HepG2 (cell line): Measurements from ENCODE around the gene COPS7A. TPM values are rescaled to one million over a fixed set of nuclear protein-coding genes. Genes with fewer than 3 reads are reported as not detected.

ENCODE experiments used
- ATAC-seq: fragments of 200-7000 bp; cut with Tn5 transposase; 3 replicates; pipeline ENCODE4 v1.9.1; 2020; ENCODE audit warnings: mild to moderate bottlenecking, moderate library complexity
- BruUV-seq: library from RNA; stranded (reverse); fragments of 400-500 nt; replicated peaks from 2 replicates; lab custom pipeline; 2021; lab: Mats Ljungman, UMichigan
- CTCF ChIA-PET: fragments of 300-600 bp; formaldehyde crosslinking; extraction: SDS; loops from one replicate; lab custom pipeline; 2021; ENCODE audit warnings: low total read pairs, inconsistent platforms, low intra/inter-chr PET ratio; lab: Yijun Ruan, JAX
- POLR2A ChIA-PET: fragments of 350-600 bp; sonication (Branson Sonifier 250); formaldehyde crosslinking; loops from one replicate; lab custom pipeline; 2020; ENCODE audit warnings: antibody characterized with exemption, inconsistent platforms; lab: Yijun Ruan, JAX
- DNase-seq: peaks from one replicate; pipeline ENCODE4 v3.0.0-alpha.2; 2015; ENCODE audit warnings: low spot score
- FAIRE-seq: peaks from 3 replicates; lab custom pipeline; 2011; peaks lifted over from hg19 to GRCh38; lab: Jason Lieb, UNC
- H2AFZ ChIP-seq: one replicate; pipeline ENCODE4 v1.6.1; 2011; ENCODE audit warnings: low read length, inconsistent platforms
- H3K27ac ChIP-seq: fragments of 300-600 bp; 3 replicates; pipeline ENCODE4 v1.8.0; 2011; ENCODE audit warnings: mixed run types, mild to moderate bottlenecking, mixed read lengths, low read length, inconsistent platforms; ENCODE audit not compliant: insufficient read depth; ENCODE audit errors: extremely low read length
- H3K27me3 ChIP-seq, 2 experiments: fragments of 200-600 bp in 1 of 2; 2 replicates in 1 of 2; 3 replicates in 1 of 2; pipeline versions ENCODE4 v1.6.0 to v1.8.0; 2011; ENCODE audit warnings: low read length in 2 of 2, mild to moderate bottlenecking in 2 of 2, moderate library complexity in 2 of 2, inconsistent platforms in 1 of 2; ENCODE audit not compliant: insufficient read depth in 2 of 2, control insufficient read depth in 1 of 2
- H3K36me3 ChIP-seq, 2 experiments: fragments of 200-600 bp in 1 of 2; replicated peaks in 1 of 2; 2 replicates in 1 of 2; 3 replicates in 1 of 2; pipeline versions ENCODE4 v1.5.1 to v1.8.0; 2011; ENCODE audit warnings: low read length in 2 of 2, inconsistent platforms in 1 of 2; ENCODE audit not compliant: insufficient read depth in 2 of 2, control insufficient read depth in 1 of 2
- H3K4me1 ChIP-seq: 2 replicates; pipeline ENCODE4 v1.5.1; 2012; ENCODE audit warnings: low read length, inconsistent platforms; ENCODE audit not compliant: insufficient read depth
- H3K4me2 ChIP-seq: 2 replicates; pipeline ENCODE4 v1.6.0; 2011; ENCODE audit warnings: low read depth, low read length, inconsistent platforms
- H3K4me3 ChIP-seq, 3 experiments: fragments of 200-600 bp in 1 of 3; sonication (generic), shearing (Covaris generic) in 1 of 3; replicated peaks in 1 of 3; 2 replicates each; pipeline ENCODE4 v1.5.1; 2011 to 2016; ENCODE audit warnings: low read length in 3 of 3, inconsistent platforms in 2 of 3, low read depth in 2 of 3, mild to moderate bottlenecking in 2 of 3, control low read depth in 1 of 3, mixed read lengths in 1 of 3; ENCODE audit not compliant: insufficient read depth in 1 of 3
- H3K79me2 ChIP-seq: one replicate; pipeline ENCODE4 v1.6.1; 2011; ENCODE audit warnings: low read length, inconsistent platforms; ENCODE audit not compliant: insufficient read depth
- H3K9ac ChIP-seq: 2 replicates; pipeline ENCODE4 v1.6.0; 2011; ENCODE audit warnings: mild to moderate bottlenecking, low read depth, low read length, inconsistent platforms; ENCODE audit not compliant: insufficient read depth
- H3K9me3 ChIP-seq: 2 replicates; pipeline ENCODE4 v1.5.1; 2012; ENCODE audit warnings: mild to moderate bottlenecking, low read length
- H4K20me1 ChIP-seq: 2 replicates; pipeline ENCODE4 v1.6.0; 2011; ENCODE audit warnings: inconsistent platforms, mild to moderate bottlenecking, low read length, moderate library complexity; ENCODE audit not compliant: insufficient read depth
- CCDC6 ChIP-seq: sonication (generic); formaldehyde crosslinking; IDR thresholded peaks from 2 replicates; pipeline ENCODE4 v1.8.1; 2022; ENCODE audit warnings: mild to moderate bottlenecking, missing genetic modification reagents, moderate library complexity
- FOXP1 ChIP-seq, 2 experiments: fragments of 450-650 bp in 1 of 2; IDR thresholded peaks; 2 replicates each; pipeline ENCODE4 v1.6.1; 2017 to 2018; ENCODE audit warnings: antibody characterized with exemption in 1 of 2
- HNRNPL ChIP-seq: fragments of 200-400 bp; formaldehyde crosslinking; IDR thresholded peaks from 2 replicates; pipeline ENCODE4 v1.6.1; 2017; ENCODE audit warnings: mild to moderate bottlenecking, low read depth, low read length
- HOXD1 ChIP-seq: sonication (generic); formaldehyde crosslinking; IDR thresholded peaks from 2 replicates; pipeline ENCODE4 v1.5.0; 2020; ENCODE audit warnings: missing genetic modification reagents
- MAFG ChIP-seq: sonication (generic); formaldehyde crosslinking; IDR thresholded peaks from 2 replicates; pipeline ENCODE4 v1.5.1; 2020; ENCODE audit warnings: mild to moderate bottlenecking, missing genetic modification reagents
- ONECUT2 ChIP-seq: sonication (generic); formaldehyde crosslinking; IDR thresholded peaks from 2 replicates; pipeline ENCODE4 v1.4.0; 2020; ENCODE audit warnings: missing genetic modification reagents
- REL ChIP-seq: sonication (generic); formaldehyde crosslinking; conservative IDR thresholded peaks from 2 replicates; pipeline ENCODE4 v1.8.0; 2022; ENCODE audit warnings: mild to moderate bottlenecking, missing genetic modification reagents, moderate library complexity
- TEAD2 ChIP-seq: sonication (generic); formaldehyde crosslinking; IDR thresholded peaks from 2 replicates; pipeline ENCODE4 v1.9.0; 2021; ENCODE audit warnings: missing genetic modification reagents
- TOPORS ChIP-seq: sonication (generic); formaldehyde crosslinking; IDR thresholded peaks from 2 replicates; pipeline ENCODE4 v1.8.0; 2023; ENCODE audit warnings: mild to moderate bottlenecking, missing genetic modification reagents
- ZNF383 ChIP-seq: sonication (generic); formaldehyde crosslinking; IDR thresholded peaks from 2 replicates; pipeline ENCODE4 v1.4.0; 2020; ENCODE audit warnings: missing genetic modification reagents, mild to moderate bottlenecking, borderline replicate concordance
- ZNF510 ChIP-seq: sonication (generic); formaldehyde crosslinking; IDR thresholded peaks from 2 replicates; pipeline ENCODE4 v1.4.0; 2020; ENCODE audit warnings: low read depth, mild to moderate bottlenecking, missing genetic modification reagents
- ZNF616 ChIP-seq: sonication (generic); formaldehyde crosslinking; IDR thresholded peaks from 2 replicates; pipeline ENCODE4 v1.5.0; 2020; ENCODE audit warnings: low read depth, mild to moderate bottlenecking, missing genetic modification reagents
- WGBS: methylation state at CpG from one replicate; pipeline ENCODE4 v1.1.6; 2017; ENCODE audit warnings: low lambda C conversion rate; 5-methylcytosine and 5-hydroxymethylcytosine counted together
- in situ Hi-C: cut with HindIII; loops from 2 replicates; pipeline ENCODE4 v1.10.0; 2017; ENCODE audit warnings: low pct_unique_long_range_greater_than_20kb; ENCODE audit not compliant: extremely low pct_ligation_motif_present
- intact Hi-C: fragments of 100-400 bp; cut with micrococcal nuclease; formaldehyde crosslinking; loops from one replicate; pipeline ENCODE4 v1.10.0; 2022; ENCODE audit not compliant: unreplicated experiment
- polyA plus RNA-seq, 8 experiments: library from polyadenylated mRNA; depleted of rRNA in 3 of 8; stranded (reverse) in 7 of 8; unstranded in 1 of 8; fragments of >200 nt; fragmentation: Illumina TruSeq in 4 of 8; extraction: Trizol in 4 of 8; gene quantifications; 2 replicates each; pipeline versions ENCODE4 v1.2.1 to v1.2.3, GENCODE V29; 2011 to 2016; ENCODE audit warnings: low read depth in 4 of 8, missing spikeins in 1 of 8, mixed read lengths in 1 of 8; ENCODE audit not compliant: insufficient read depth in 1 of 8
- total RNA-seq, 5 experiments: library from RNA; depleted of rRNA; stranded (reverse); fragments of >200 nt; fragmentation: Illumina TruSeq; extraction: Trizol; gene quantifications; 2 replicates each; pipeline ENCODE4 v1.2.3, GENCODE V29; 2016; ENCODE audit warnings: low read depth in 1 of 5
- TF ChIP-seq, protein P1 (sequence below): IDR thresholded peaks from 2 replicates; pipeline ENCODE4 v1.6.1; 2016; ENCODE audit warnings: low read depth
- TF ChIP-seq, protein P2 (sequence below): IDR thresholded peaks from 2 replicates; pipeline ENCODE4 v1.6.1; 2016; ENCODE audit warnings: low read depth, borderline replicate concordance
- TF ChIP-seq, protein P3 (sequence below): sonication (generic); formaldehyde crosslinking; IDR thresholded peaks from 2 replicates; pipeline ENCODE4 v1.4.0; 2020; ENCODE audit warnings: missing genetic modification reagents

The COPS7A gene
- total and polyA plus RNA-seq, 2 of the 13 experiments (the other 11 are each of a cell fraction or from before 2014, with no cell fraction given), result 40.0 to 73.6 TPM

DNA sequence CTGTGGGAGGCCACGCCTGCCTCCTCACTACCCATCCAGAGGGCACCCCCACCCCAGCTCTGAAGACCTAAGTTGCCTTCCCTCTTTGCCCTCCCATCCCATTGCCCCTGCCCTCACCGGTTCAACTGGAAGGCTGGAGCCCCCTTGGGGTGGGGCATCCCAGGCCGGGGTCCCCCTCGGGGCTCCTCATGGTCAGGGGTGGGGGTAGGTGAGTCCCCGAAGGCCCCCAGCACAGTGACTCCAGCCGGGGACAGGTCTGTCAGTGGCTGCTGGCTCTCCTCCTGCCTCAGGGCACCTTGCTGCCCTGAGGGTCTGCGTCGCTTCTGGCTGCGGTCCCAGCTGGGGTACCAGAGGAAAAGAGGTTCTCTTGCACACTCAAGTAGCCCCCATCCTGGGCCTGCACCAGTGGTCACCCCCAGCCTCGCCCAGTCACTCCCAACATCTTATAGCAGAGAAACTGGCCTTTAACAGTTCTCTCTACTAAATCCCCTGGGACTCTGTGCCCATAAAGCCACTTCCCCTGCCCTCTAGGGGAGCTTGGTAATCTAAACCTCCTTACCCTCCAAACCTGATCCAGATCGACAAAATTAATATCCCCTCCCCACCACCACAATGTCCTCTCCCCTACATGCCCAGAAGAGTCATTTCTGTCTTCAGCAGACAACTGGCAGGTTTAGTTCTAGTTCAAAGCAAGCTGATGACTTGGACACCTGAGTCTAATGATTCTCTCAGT, 28.4 kb upstream of the COPS7A start:
- ChIA-PET POLR2A (no interaction called here), CTCF (no interaction called here)
- no TSS peak for BruUV-seq
- Histone ChIP-seq H4K20me1 (no peaks in the 10 kb centered on the region), H3K36me3 (no peaks in the 10 kb centered on the region), H3K4me3 (no peak overlapping the region), H2AFZ (no peak overlapping the region)
- no peak for ATAC-seq
- TF ChIP-seq HOXD1 (no peak), HNRNPL (no peak), ZNF616 (no peak), FOXP1 (IDR thresholded peaks at IDR 0.05) (no peak), FOXP1 (CRISPR knock-in tag; IDR thresholded peaks at IDR 0.05) (no peak), ONECUT2 (CRISPR knock-in tag) (no peak), MAFG (CRISPR knock-in tag) (no peak), REL (no peak), ZNF510 (CRISPR knock-in tag) (no peak), ZNF383 (CRISPR knock-in tag) (no peak), TEAD2 (no peak), CCDC6 (no peak), TOPORS (no peak)
- TF ChIP-seq, protein P1, sequence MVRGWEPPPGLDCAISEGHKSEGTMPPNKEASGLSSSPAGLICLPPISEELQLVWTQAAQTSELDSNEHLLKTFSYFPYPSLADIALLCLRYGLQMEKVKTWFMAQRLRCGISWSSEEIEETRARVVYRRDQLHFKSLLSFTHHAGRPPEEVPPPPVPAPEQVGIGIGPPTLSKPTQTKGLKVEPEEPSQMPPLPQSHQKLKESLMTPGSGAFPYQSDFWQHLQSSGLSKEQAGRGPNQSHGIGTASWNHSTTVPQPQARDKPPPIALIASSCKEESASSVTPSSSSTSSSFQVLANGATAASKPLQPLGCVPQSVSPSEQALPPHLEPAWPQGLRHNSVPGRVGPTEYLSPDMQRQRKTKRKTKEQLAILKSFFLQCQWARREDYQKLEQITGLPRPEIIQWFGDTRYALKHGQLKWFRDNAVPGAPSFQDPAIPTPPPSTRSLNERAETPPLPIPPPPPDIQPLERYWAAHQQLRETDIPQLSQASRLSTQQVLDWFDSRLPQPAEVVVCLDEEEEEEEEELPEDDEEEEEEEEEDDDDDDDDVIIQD (CRISPR knock-in tag), result no peak
- TF ChIP-seq, protein P2, sequence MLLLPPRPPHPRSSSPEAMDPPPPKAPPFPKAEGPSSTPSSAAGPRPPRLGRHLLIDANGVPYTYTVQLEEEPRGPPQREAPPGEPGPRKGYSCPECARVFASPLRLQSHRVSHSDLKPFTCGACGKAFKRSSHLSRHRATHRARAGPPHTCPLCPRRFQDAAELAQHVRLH, result no peak
- TF ChIP-seq, protein P3, sequence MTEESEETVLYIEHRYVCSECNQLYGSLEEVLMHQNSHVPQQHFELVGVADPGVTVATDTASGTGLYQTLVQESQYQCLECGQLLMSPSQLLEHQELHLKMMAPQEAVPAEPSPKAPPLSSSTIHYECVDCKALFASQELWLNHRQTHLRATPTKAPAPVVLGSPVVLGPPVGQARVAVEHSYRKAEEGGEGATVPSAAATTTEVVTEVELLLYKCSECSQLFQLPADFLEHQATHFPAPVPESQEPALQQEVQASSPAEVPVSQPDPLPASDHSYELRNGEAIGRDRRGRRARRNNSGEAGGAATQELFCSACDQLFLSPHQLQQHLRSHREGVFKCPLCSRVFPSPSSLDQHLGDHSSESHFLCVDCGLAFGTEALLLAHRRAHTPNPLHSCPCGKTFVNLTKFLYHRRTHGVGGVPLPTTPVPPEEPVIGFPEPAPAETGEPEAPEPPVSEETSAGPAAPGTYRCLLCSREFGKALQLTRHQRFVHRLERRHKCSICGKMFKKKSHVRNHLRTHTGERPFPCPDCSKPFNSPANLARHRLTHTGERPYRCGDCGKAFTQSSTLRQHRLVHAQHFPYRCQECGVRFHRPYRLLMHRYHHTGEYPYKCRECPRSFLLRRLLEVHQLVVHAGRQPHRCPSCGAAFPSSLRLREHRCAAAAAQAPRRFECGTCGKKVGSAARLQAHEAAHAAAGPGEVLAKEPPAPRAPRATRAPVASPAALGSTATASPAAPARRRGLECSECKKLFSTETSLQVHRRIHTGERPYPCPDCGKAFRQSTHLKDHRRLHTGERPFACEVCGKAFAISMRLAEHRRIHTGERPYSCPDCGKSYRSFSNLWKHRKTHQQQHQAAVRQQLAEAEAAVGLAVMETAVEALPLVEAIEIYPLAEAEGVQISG (CRISPR knock-in tag), result no peak
- TF ChIP-seq, all 625 proteins: peak for 0
- intact Hi-C loops, result loop anchor here (5.0 kb wide), 1 partner anchor 143 kb away; no protein-coding TSS in a partner anchor
- Histone ChIP-seq H3K27ac (no peak overlapping the region), H3K9me3 (no peaks in the 10 kb centered on the region), H3K4me2 (no peak overlapping the region), H3K9ac (no peak overlapping the region), H3K79me2 (no peaks in the 10 kb centered on the region), H3K27me3 (peaks cover 6 to 53% of the 10 kb centered on the region in 2 experiments), H3K4me1 (peaks cover 20% of the 10 kb centered on the region)
- no peak for FAIRE-seq
- 12% methylated on average over 5 of the region's 11 CpGs for WGBS
- in situ Hi-C loops, result loop anchor here (5.0 kb wide), 2 partner anchors 33 to 78 kb away; partner anchors contain the start of gene ING4
- DNase-seq, result no peak
